Neural progenitor cell (in vitro differentiated cells): ENCODE data around the gene TMX4.

Experiments
- CTCF ChIP-seq: fragments of 200-600 bp; sonication (generic); IDR thresholded peaks from 2 replicates; pipeline ENCODE4 v1.5.1; 2017; ENCODE audit warnings: antibody characterized with exemption, mild to moderate bottlenecking
- EZH2 ChIP-seq: fragments of 200-600 bp; sonication (generic); IDR thresholded peaks from 2 replicates; pipeline ENCODE4 v1.6.1; 2017; ENCODE audit warnings: antibody characterized with exemption, mild to moderate bottlenecking, moderate library complexity
- EZH2phosphoT487 ChIP-seq: fragments of 200-600 bp; sonication (generic); IDR thresholded peaks from 2 replicates; pipeline ENCODE4 v1.6.1; 2017; ENCODE audit warnings: antibody characterized with exemption

DNA sequence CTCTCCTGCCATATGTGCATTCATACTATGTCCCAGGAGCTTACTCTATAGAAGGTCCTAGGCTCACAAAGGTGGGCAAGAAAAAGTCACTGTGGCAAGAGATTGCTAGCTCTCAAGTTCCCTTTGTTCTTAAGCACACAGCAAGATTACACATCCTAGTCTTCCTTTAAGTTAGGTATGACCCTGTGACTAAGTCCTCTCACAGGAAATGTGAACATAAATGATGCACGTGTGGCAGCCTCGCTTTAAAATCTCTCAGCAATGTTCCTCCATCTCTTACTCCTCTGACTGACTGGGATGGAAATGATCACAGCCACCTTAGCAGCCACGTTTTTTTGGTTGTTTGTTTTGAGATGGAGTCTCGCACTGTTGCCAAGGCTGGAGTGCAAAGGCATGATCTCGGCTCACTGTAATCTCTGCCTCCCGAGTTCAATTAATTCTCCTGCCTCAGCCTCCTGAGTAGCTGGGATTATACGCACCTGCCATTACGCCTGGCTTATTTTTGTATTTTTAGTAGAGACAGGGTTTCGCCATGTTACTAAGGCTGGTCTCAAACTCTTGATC is 43.6 kb downstream of the TMX4 start:
- TF ChIP-seq CTCF (no peak), EZH2 (no peak), EZH2phosphoT487 (no peak)
